Astrocyte (in vitro differentiated cells and primary cell): ENCODE measurements around the gene MICAL3. TPM values are rescaled to one million over a fixed set of nuclear protein-coding genes. Genes with fewer than 3 reads are reported as not detected.

ENCODE experiments used
- DNase-seq: peaks from one replicate; pipeline ENCODE4 v3.0.0-alpha.2; 2010; ENCODE audit warnings: low read depth
- FAIRE-seq: peaks from 2 replicates; lab custom pipeline; 2011; peaks lifted over from hg19 to GRCh38; lab: Jason Lieb, UNC
- H2AFZ ChIP-seq: 2 replicates; pipeline ENCODE4 v1.6.0; 2012; ENCODE audit warnings: low read depth, low read length, inconsistent platforms
- H3K27ac ChIP-seq: 2 replicates; pipeline ENCODE4 v1.5.1; 2011; ENCODE audit warnings: low read depth, low read length, inconsistent platforms
- H3K27me3 ChIP-seq: 2 replicates; pipeline ENCODE4 v1.6.0; 2011; ENCODE audit warnings: low read length, inconsistent platforms; ENCODE audit not compliant: insufficient read depth
- H3K36me3 ChIP-seq: 2 replicates; pipeline ENCODE4 v1.5.1; 2011; ENCODE audit warnings: low read length, inconsistent platforms; ENCODE audit not compliant: insufficient read depth
- H3K4me1 ChIP-seq: 2 replicates; pipeline ENCODE4 v1.5.1; 2011; ENCODE audit warnings: low read length, inconsistent platforms; ENCODE audit not compliant: insufficient read depth
- H3K4me2 ChIP-seq: 2 replicates; pipeline ENCODE4 v1.6.0; 2012; ENCODE audit warnings: low read length, inconsistent platforms
- H3K4me3 ChIP-seq: 2 replicates; pipeline ENCODE4 v1.5.1; 2011; ENCODE audit warnings: low read depth, mild to moderate bottlenecking, low read length, inconsistent platforms; ENCODE audit not compliant: insufficient read depth
- H3K79me2 ChIP-seq: 2 replicates; pipeline ENCODE4 v1.6.0; 2012; ENCODE audit warnings: mild to moderate bottlenecking, low read length, inconsistent platforms; ENCODE audit not compliant: insufficient read depth
- H3K9ac ChIP-seq: 2 replicates; pipeline ENCODE4 v1.6.0; 2012; ENCODE audit warnings: mild to moderate bottlenecking, low read length, inconsistent platforms
- H3K9me3 ChIP-seq: 2 replicates; pipeline ENCODE4 v1.5.1; 2012; ENCODE audit warnings: low read depth, mild to moderate bottlenecking, low read length, inconsistent platforms; ENCODE audit not compliant: insufficient read depth
- H4K20me1 ChIP-seq: 2 replicates; pipeline ENCODE4 v1.6.0; 2012; ENCODE audit warnings: low read length, inconsistent platforms; ENCODE audit not compliant: insufficient read depth
- H3K27ac Mint-ChIP-seq: one replicate; pipeline ENCODE4 v1.8.0; 2021; ENCODE audit warnings: mild to moderate bottlenecking, mixed read lengths; ENCODE audit not compliant: unreplicated experiment
- H3K27me3 Mint-ChIP-seq: one replicate; pipeline ENCODE4 v1.8.0; 2021; ENCODE audit warnings: low read depth, mixed read lengths; ENCODE audit not compliant: unreplicated experiment
- H3K36me3 Mint-ChIP-seq: one replicate; pipeline ENCODE4 v1.8.0; 2021; ENCODE audit warnings: low read depth, mixed read lengths; ENCODE audit not compliant: unreplicated experiment
- H3K4me1 Mint-ChIP-seq: one replicate; pipeline ENCODE4 v1.8.0; 2021; ENCODE audit warnings: low read depth, mixed read lengths; ENCODE audit not compliant: unreplicated experiment
- H3K4me3 Mint-ChIP-seq: one replicate; pipeline ENCODE4 v1.8.0; 2021; ENCODE audit warnings: mild to moderate bottlenecking, moderate library complexity, mixed read lengths; ENCODE audit not compliant: unreplicated experiment
- H3K9me3 Mint-ChIP-seq: one replicate; pipeline ENCODE4 v1.8.0; 2021; ENCODE audit warnings: mild to moderate bottlenecking, mixed read lengths; ENCODE audit not compliant: unreplicated experiment
- CTCF ChIP-seq: IDR thresholded peaks from 2 replicates; pipeline ENCODE4 v1.5.1; 2011; ENCODE audit warnings: low read depth, mild to moderate bottlenecking, inconsistent platforms, low read length, moderate library complexity; ENCODE audit not compliant: insufficient read depth
- EZH2 ChIP-seq: IDR thresholded peaks from 2 replicates; pipeline ENCODE4 v1.6.1; 2012; ENCODE audit warnings: mild to moderate bottlenecking, low read length, inconsistent platforms; ENCODE audit not compliant: insufficient read depth
- total RNA-seq: library from RNA; stranded (reverse); gene quantifications from 2 replicates; pipeline ENCODE4 v1.2.1, GENCODE V29; 2021

MICAL3 gene
- total RNA-seq, 1 donor from 2014 or later: 113 TPM

GRCh38 chr22:17883356-17883755 is 141.0 kb downstream of the MICAL3 start:
- H3K27me3 ChIP-seq: no peaks in the 10 kb centered on the region
- H3K79me2 ChIP-seq: no peaks in the 10 kb centered on the region
- H4K20me1 ChIP-seq: peaks cover 46% of the 10 kb centered on the region
- peaks cover 8% of the 10 kb centered on the region for H3K4me1 ChIP-seq
- no peaks in the 10 kb centered on the region for H3K9me3 Mint-ChIP-seq
- no peak overlapping the region for H3K27ac ChIP-seq
- H3K36me3 Mint-ChIP-seq: peaks cover 27% of the 10 kb centered on the region
- H3K4me1 Mint-ChIP-seq: peaks cover 17% of the 10 kb centered on the region
- no peak overlapping the region for H3K27ac Mint-ChIP-seq
- peaks cover 8% of the 10 kb centered on the region for H3K36me3 ChIP-seq
- no peak for FAIRE-seq
- H3K9me3 ChIP-seq: no peaks in the 10 kb centered on the region
- no peak for DNase-seq
- H3K4me3 Mint-ChIP-seq: no peak overlapping the region
- TF ChIP-seq CTCF (no peak), EZH2 (no peak)
- no peak overlapping the region for H3K4me2 ChIP-seq
- no peak overlapping the region for H3K4me3 ChIP-seq
- H3K27me3 Mint-ChIP-seq: no peaks in the 10 kb centered on the region
- no peak overlapping the region for H3K9ac ChIP-seq
- H2AFZ ChIP-seq: no peak overlapping the region

DNA sequence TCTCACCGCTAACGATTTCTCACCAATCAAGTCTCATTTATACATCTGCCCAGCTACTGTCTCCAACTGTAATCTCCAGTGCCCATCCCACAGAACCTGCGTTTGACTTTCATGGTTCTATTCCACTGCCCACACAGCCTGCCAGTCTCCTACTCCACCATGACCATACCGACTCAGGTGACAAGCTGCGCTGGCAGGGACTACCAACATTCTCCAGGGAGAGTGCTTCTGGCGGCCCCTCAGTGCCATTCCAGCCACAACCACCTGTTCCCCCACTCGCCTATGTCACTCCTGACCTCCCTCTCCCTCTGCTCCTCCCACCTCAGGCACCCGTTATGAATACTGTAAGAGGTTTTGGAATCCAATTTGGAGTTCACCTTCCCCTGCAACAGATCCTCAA is 141.6 kb downstream of the MICAL3 start:
- DNase-seq (no peak), FAIRE-seq (no peak)
- Mint-ChIP-seq H3K27me3 (no peaks in the 10 kb centered on the region), H3K4me3 (no peak overlapping the region), H3K9me3 (no peaks in the 10 kb centered on the region), H3K36me3 (peaks cover 25% of the 10 kb centered on the region), H3K4me1 (peaks cover 15% of the 10 kb centered on the region), H3K27ac (no peak overlapping the region)
- H2AFZ ChIP-seq: no peak overlapping the region
- H3K4me1 ChIP-seq: peaks cover 8% of the 10 kb centered on the region
- no peaks in the 10 kb centered on the region for H3K79me2 ChIP-seq
- no peaks in the 10 kb centered on the region for H3K27me3 ChIP-seq
- H3K9ac ChIP-seq: no peak overlapping the region
- H4K20me1 ChIP-seq: peaks cover 43% of the 10 kb centered on the region
- no peak overlapping the region for H3K4me3 ChIP-seq
- H3K36me3 ChIP-seq: peaks cover 8% of the 10 kb centered on the region
- TF ChIP-seq CTCF (no peak), EZH2 (no peak)
- no peak overlapping the region for H3K4me2 ChIP-seq
- no peak overlapping the region for H3K27ac ChIP-seq
- no peaks in the 10 kb centered on the region for H3K9me3 ChIP-seq

DNA sequence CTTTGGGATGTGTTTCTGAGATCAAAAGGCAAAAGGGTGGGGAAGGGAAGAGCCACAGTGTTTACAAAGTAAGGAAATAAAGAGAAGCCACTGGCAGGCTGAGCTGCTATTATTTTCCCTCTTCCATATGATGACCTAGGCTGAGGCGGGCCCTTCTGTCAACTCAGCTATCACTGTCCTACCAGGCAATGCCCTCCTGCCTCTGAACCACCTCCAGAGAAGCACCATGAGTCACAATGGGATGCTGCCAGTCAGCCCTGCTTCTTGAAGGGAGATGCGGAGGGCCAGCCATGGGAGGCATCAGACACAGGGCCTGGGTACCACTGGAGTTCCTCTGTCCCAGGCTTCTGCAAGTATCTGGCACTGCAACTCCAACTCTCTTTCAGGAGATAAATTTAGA is 142.2 kb downstream of the MICAL3 start:
- Mint-ChIP-seq H3K4me3 (no peak overlapping the region), H3K4me1 (peaks cover 15% of the 10 kb centered on the region), H3K9me3 (no peaks in the 10 kb centered on the region), H3K36me3 (peaks cover 22% of the 10 kb centered on the region), H3K27ac (no peak overlapping the region), H3K27me3 (no peaks in the 10 kb centered on the region)
- Histone ChIP-seq H2AFZ (no peak overlapping the region), H3K27me3 (no peaks in the 10 kb centered on the region), H3K9ac (no peak overlapping the region), H3K4me1 (peaks cover 8% of the 10 kb centered on the region), H3K36me3 (peaks cover 6% of the 10 kb centered on the region), H3K27ac (no peak overlapping the region), H3K4me2 (no peak overlapping the region), H3K79me2 (no peaks in the 10 kb centered on the region), H3K9me3 (no peaks in the 10 kb centered on the region), H3K4me3 (no peak overlapping the region), H4K20me1 (peaks cover 46% of the 10 kb centered on the region)
- FAIRE-seq (no peak), DNase-seq (no peak)
- TF ChIP-seq CTCF (no peak), EZH2 (no peak)
